IMR-90 (cell line): ENCODE data around the gene EPN3. TPM values are rescaled to one million over a fixed set of nuclear protein-coding genes. Genes with fewer than 3 reads are reported as not detected.

ENCODE experiments used
- ATAC-seq: fragments of 200-7000 bp; cut with Tn5 transposase; 2 replicates; pipeline ENCODE4 v1.9.1; 2020; ENCODE audit warnings: low read depth, mild to moderate bottlenecking, moderate library complexity
- BruUV-seq: library from RNA; stranded (reverse); fragments of 400-500 nt; replicated peaks from 2 replicates; lab custom pipeline; 2021; lab: Mats Ljungman, UMichigan
- CTCF ChIA-PET: fragments of 300-600 bp; formaldehyde crosslinking; extraction: SDS; loops from one replicate; lab custom pipeline; 2021; ENCODE audit warnings: antibody characterized with exemption; lab: Yijun Ruan, JAX
- POLR2A ChIA-PET: fragments of 300-600 bp; sonication (Branson Sonifier 250); formaldehyde crosslinking; loops from one replicate; lab custom pipeline; 2022; ENCODE audit warnings: antibody characterized with exemption; ENCODE audit not compliant: unreplicated experiment; lab: Charles Lee
- DNase-seq: peaks from one replicate; pipeline ENCODE4 v3.0.0; 2013
- H2AFZ ChIP-seq: replicated peaks from 2 replicates; pipeline ENCODE3; 2013; ENCODE audit warnings: low read length, mild to moderate bottlenecking; ENCODE audit not compliant: poor library complexity
- H2AK5ac ChIP-seq: 2 replicates; pipeline ENCODE4 v1.6.1; 2013; ENCODE audit warnings: low read depth, low read length, inconsistent platforms
- H2AK9ac ChIP-seq: replicated peaks from 2 replicates; pipeline ENCODE3; 2013; ENCODE audit warnings: mild to moderate bottlenecking, low read depth, low read length, moderate library complexity; ENCODE audit not compliant: poor library complexity
- H2BK120ac ChIP-seq: 2 replicates; pipeline ENCODE4 v1.6.1; 2013; ENCODE audit warnings: low read depth, low read length, inconsistent platforms
- H2BK15ac ChIP-seq: 3 replicates; pipeline ENCODE4 v1.6.1; 2013; ENCODE audit warnings: low read depth, low read length, inconsistent platforms
- H2BK20ac ChIP-seq: 2 replicates; pipeline ENCODE4 v1.6.1; 2013; ENCODE audit warnings: low read depth, mild to moderate bottlenecking, inconsistent platforms, low read length, moderate library complexity
- H2BK5ac ChIP-seq: 2 replicates; pipeline ENCODE4 v1.6.1; 2013; ENCODE audit warnings: mild to moderate bottlenecking, low read depth, low read length, inconsistent platforms; ENCODE audit not compliant: poor library complexity, severe bottlenecking
- H3K14ac ChIP-seq: replicated peaks from 2 replicates; pipeline ENCODE4 v1.6.1; 2013; ENCODE audit warnings: low read depth, low read length, inconsistent platforms
- H3K18ac ChIP-seq: 2 replicates; pipeline ENCODE4 v1.6.1; 2013; ENCODE audit warnings: low read depth, low read length, control low read depth
- H3K23ac ChIP-seq: 2 replicates; pipeline ENCODE4 v1.6.1; 2013; ENCODE audit warnings: low read depth, low read length, inconsistent platforms
- H3K27ac ChIP-seq: 2 replicates; pipeline ENCODE4 v1.5.1; 2013; ENCODE audit warnings: mild to moderate bottlenecking, control low read depth, low read length; ENCODE audit not compliant: insufficient read depth
- H3K27me3 ChIP-seq: 2 replicates; pipeline ENCODE4 v1.6.1; 2013; ENCODE audit warnings: low read length; ENCODE audit not compliant: control insufficient read depth, insufficient read depth
- H3K36me3 ChIP-seq: 2 replicates; pipeline ENCODE4 v1.6.1; 2013; ENCODE audit warnings: low read length, mixed read lengths; ENCODE audit not compliant: control insufficient read depth, insufficient read depth
- H3K4ac ChIP-seq: 2 replicates; pipeline ENCODE4 v1.6.1; 2013; ENCODE audit warnings: low read depth, low read length, inconsistent platforms
- H3K4me1 ChIP-seq: 2 replicates; pipeline ENCODE4 v1.6.1; 2013; ENCODE audit warnings: low read length, mixed read lengths; ENCODE audit not compliant: control insufficient read depth, insufficient read depth
- H3K4me2 ChIP-seq: 2 replicates; pipeline ENCODE4 v1.6.1; 2013; ENCODE audit warnings: low read depth, mild to moderate bottlenecking, control low read depth, low read length, moderate library complexity
- H3K4me3 ChIP-seq: 2 replicates; pipeline ENCODE4 v1.5.1; 2013; ENCODE audit warnings: low read depth, mild to moderate bottlenecking, control low read depth, low read length, moderate library complexity; ENCODE audit not compliant: insufficient read depth
- H3K56ac ChIP-seq: 2 replicates; pipeline ENCODE4 v1.6.1; 2013; ENCODE audit warnings: low read length, inconsistent platforms; ENCODE audit not compliant: insufficient read depth; ENCODE audit errors: extremely low read depth
- H3K79me1 ChIP-seq, 2 experiments: 2 replicates each; pipeline ENCODE4 v1.6.1; 2013; ENCODE audit warnings: low read length in 2 of 2, inconsistent platforms in 1 of 2, low read depth in 1 of 2
- H3K9ac ChIP-seq: 2 replicates; pipeline ENCODE4 v1.6.1; 2013; ENCODE audit warnings: low read depth, low read length, control low read depth
- H3K9me1 ChIP-seq: 2 replicates; pipeline ENCODE4 v1.6.1; 2013; ENCODE audit warnings: low read length, inconsistent platforms; ENCODE audit not compliant: insufficient read depth
- H3K9me3 ChIP-seq: 2 replicates; pipeline ENCODE4 v1.6.1; 2013; ENCODE audit warnings: low read length; ENCODE audit not compliant: control insufficient read depth, insufficient read depth
- H4K20me1 ChIP-seq: 2 replicates; pipeline ENCODE4 v1.6.1; 2013; ENCODE audit warnings: low read length, inconsistent platforms; ENCODE audit not compliant: insufficient read depth
- H4K5ac ChIP-seq: 2 replicates; pipeline ENCODE4 v1.6.1; 2013; ENCODE audit warnings: mild to moderate bottlenecking, low read depth, low read length, control low read depth
- H4K8ac ChIP-seq, 2 experiments: 2 replicates each; pipeline ENCODE4 v1.6.1; 2013; ENCODE audit warnings: low read depth in 2 of 2, low read length in 2 of 2, control low read depth in 1 of 2, inconsistent platforms in 1 of 2
- H4K91ac ChIP-seq: 2 replicates; pipeline ENCODE4 v1.6.1; 2013; ENCODE audit warnings: low read depth, low read length, inconsistent platforms; ENCODE audit not compliant: insufficient read depth
- CHD1 ChIP-seq: IDR thresholded peaks from 2 replicates; pipeline ENCODE4 v1.6.1; 2012; ENCODE audit warnings: low read depth, low read length, improper control_type of control experiment
- RCOR1 ChIP-seq: IDR thresholded peaks from 2 replicates; pipeline ENCODE4 v1.6.1; 2012; ENCODE audit warnings: mild to moderate bottlenecking, low read length, improper control_type of control experiment; ENCODE audit not compliant: insufficient replicate concordance
- SMC3 ChIP-seq: fragments of 150-350 bp; IDR thresholded peaks from 2 replicates; pipeline ENCODE4 v1.6.1; 2016; ENCODE audit warnings: low read depth, mild to moderate bottlenecking, antibody characterized with exemption, low read length, moderate library complexity
- WGBS, 2 experiments: methylation state at CpG; one replicate each; pipeline versions ENCODE4 v1.1.5 to v1.1.7; 2013; ENCODE audit warnings: missing lambda C conversion rate in 2 of 2; ENCODE audit not compliant: insufficient read length in 1 of 2; ENCODE audit errors: extremely low coverage in 2 of 2; 5-methylcytosine and 5-hydroxymethylcytosine counted together
- dilution Hi-C: fragments of 300-500 bp; cut with HindIII; formaldehyde crosslinking; loops from one replicate; pipeline ENCODE4 v1.14.3; 2018; ENCODE audit warnings: low sequenced_read_pairs; ENCODE audit not compliant: unreplicated experiment
- in situ Hi-C: fragments of 300-500 bp; cut with MboI; formaldehyde crosslinking; loops from 3 replicates; pipeline ENCODE4 v1.14.3; 2019; ENCODE audit warnings: low sequenced_read_pairs, inconsistent platforms, mixed read lengths
- intact Hi-C: fragments of 100-400 bp; cut with micrococcal nuclease; formaldehyde crosslinking; loops from 2 replicates; pipeline ENCODE4 v1.10.0; 2022
- polyA plus RNA-seq, 3 experiments: library from polyadenylated mRNA; depleted of rRNA; stranded (reverse); fragments of >200 nt; gene quantifications; 2 replicates each; pipeline ENCODE4 v1.2.3, GENCODE V29; 2012; ENCODE audit warnings: low replicate concordance in 1 of 3
- total RNA-seq: library from RNA; depleted of rRNA; stranded (reverse); fragments of >200 nt; gene quantifications from 2 replicates; pipeline ENCODE4 v1.2.3, GENCODE V29; 2012

EPN3 gene
- total and polyA plus RNA-seq, 2 of the 4 experiments (the other 2 are of a cell fraction) = 0.09 TPM; not detected in 1

- BruUV-seq = no TSS peak
- no peaks in the 10 kb centered on the region for H3K36me3 ChIP-seq
- no peak overlapping the region for H2BK5ac ChIP-seq
- H3K23ac ChIP-seq = no peak overlapping the region
- POLR2A ChIA-PET = no interaction called here
- H3K27me3 ChIP-seq = peaks cover 60% of the 10 kb centered on the region
- H2AK5ac ChIP-seq = no peak overlapping the region
- dilution Hi-C loops (no loop called here), in situ Hi-C loops (no loop called here), intact Hi-C loops (no loop called here)
- DNase-seq = no peak
- H3K9ac ChIP-seq = no peak overlapping the region
- no peak overlapping the region for H4K91ac ChIP-seq
- no peak overlapping the region for H3K18ac ChIP-seq
- no peak overlapping the region for H2BK120ac ChIP-seq
- H3K56ac ChIP-seq = no peak overlapping the region
- H3K4me2 ChIP-seq = no peak overlapping the region
- H3K9me1 ChIP-seq = no peaks in the 10 kb centered on the region
- CTCF ChIA-PET = interaction anchor here (0.7 kb wide), 1 partner anchor 55 kb away, joined by 3 read pairs; no protein-coding TSS in a partner anchor
- no peak overlapping the region for H4K5ac ChIP-seq
- no peak overlapping the region for H3K14ac ChIP-seq
- no peak overlapping the region for H3K4me3 ChIP-seq
- H3K79me1 ChIP-seq = no peaks in the 10 kb centered on the region
- no peaks in the 10 kb centered on the region for H3K4me1 ChIP-seq
- TF ChIP-seq SMC3 = no peak
- TF ChIP-seq RCOR1 = no peak
- no peak for TF ChIP-seq CHD1
- WGBS, 2 experiments = 40% methylated on average over 1 of the region's 5 CpGs; no CpG with 5 or more reads in 1 of the 2 experiments
- H2AFZ ChIP-seq = no peak overlapping the region
- H3K4ac ChIP-seq = no peak overlapping the region
- ATAC-seq = no peak
- no peaks in the 10 kb centered on the region for H4K20me1 ChIP-seq
- no peak overlapping the region for H4K8ac ChIP-seq
- no peak overlapping the region for H2BK20ac ChIP-seq
- no peaks in the 10 kb centered on the region for H3K9me3 ChIP-seq
- H2BK15ac ChIP-seq = no peak overlapping the region
- H3K27ac ChIP-seq = no peak overlapping the region
- H2AK9ac ChIP-seq = no peak overlapping the region
Measured at GRCh38 chr17:50527155-50527762, 5.3 kb upstream of the EPN3 start.
